Measurements from ENCODE around the gene HUWE1.

HUWE1 gene

GRCh38 chrX:53714580-53715345 lies 28.2 kb upstream of the HUWE1 start:
- Histone ChIP-seq H3K27ac (no peak overlapping the region), H3K27me3 (replicated peaks) (no peaks in the 10 kb centered on the region), H3K36me3 (replicated peaks) (no peaks in the 10 kb centered on the region), H3K4me3 (ENCODE audit: low read depth, low read length) (no peak overlapping the region)
- in situ Hi-C loops (cut with HindIII; ENCODE audit: low pct_ligation_motif_present, low sequenced_read_pairs): no loop called here
- DNase-seq: peak; percentile 16
- TF ChIP-seq CTCF (IDR thresholded peaks at IDR 0.05; ENCODE audit: low read depth, low read length, missing control alignments): no peak

- Histone ChIP-seq H3K36me3 (replicated peaks) (no peaks in the 10 kb centered on the region), H3K27me3 (replicated peaks) (no peaks in the 10 kb centered on the region), H3K4me3 (ENCODE audit: low read depth, low read length) (no peak overlapping the region), H3K27ac (no peak overlapping the region)
- no peak for TF ChIP-seq CTCF (IDR thresholded peaks at IDR 0.05; ENCODE audit: low read depth, low read length, missing control alignments)
- in situ Hi-C loops (cut with HindIII; ENCODE audit: low pct_ligation_motif_present, low sequenced_read_pairs): no loop called here
- DNase-seq: no peak
Observed at GRCh38 chrX:53713987-53714579, 27.6 kb upstream of the HUWE1 start.

- Histone ChIP-seq H3K27ac (no peak overlapping the region), H3K27me3 (replicated peaks) (no peaks in the 10 kb centered on the region), H3K36me3 (replicated peaks) (no peaks in the 10 kb centered on the region), H3K4me3 (ENCODE audit: low read depth, low read length) (no peak overlapping the region)
- no peak for DNase-seq
- TF ChIP-seq CTCF (IDR thresholded peaks at IDR 0.05; ENCODE audit: low read depth, low read length, missing control alignments): no peak
- in situ Hi-C loops (cut with HindIII; ENCODE audit: low pct_ligation_motif_present, low sequenced_read_pairs): no loop called here
Observed at GRCh38 chrX:53711436-53711835, 24.9 kb upstream of the HUWE1 start.

- Histone ChIP-seq H3K36me3 (replicated peaks) (no peaks in the 10 kb centered on the region), H3K27ac (no peak overlapping the region), H3K27me3 (replicated peaks) (no peaks in the 10 kb centered on the region), H3K4me3 (ENCODE audit: low read depth, low read length) (no peak overlapping the region)
- no peak for DNase-seq
- no peak for TF ChIP-seq CTCF (IDR thresholded peaks at IDR 0.05; ENCODE audit: low read depth, low read length, missing control alignments)
- in situ Hi-C loops (cut with HindIII; ENCODE audit: low pct_ligation_motif_present, low sequenced_read_pairs): no loop called here
Observed at GRCh38 chrX:53704854-53705253, 18.3 kb upstream of the HUWE1 start.

- Histone ChIP-seq H3K27me3 (replicated peaks) (no peaks in the 10 kb centered on the region), H3K4me3 (ENCODE audit: low read depth, low read length) (no peak overlapping the region), H3K27ac (no peak overlapping the region), H3K36me3 (replicated peaks) (no peaks in the 10 kb centered on the region)
- TF ChIP-seq CTCF (IDR thresholded peaks at IDR 0.05; ENCODE audit: low read depth, low read length, missing control alignments): no peak
- DNase-seq: no peak
- in situ Hi-C loops (cut with HindIII; ENCODE audit: low pct_ligation_motif_present, low sequenced_read_pairs): no loop called here
Observed at GRCh38 chrX:53704294-53704693, 17.8 kb upstream of the HUWE1 start.
